GM18519 (cell line): ENCODE results near the gene SHISA9.
"Not testable (repeated sequence)": the region's sequence is repeated elsewhere in the genome, so short reads cannot be mapped to it uniquely, and the experiment has no call there.

Source experiments
- ATAC-seq: cut with Tn5 transposase; IDR thresholded peaks from one replicate; pipeline ENCODE4 v1.9.1; 2021; ENCODE audit warnings: mild to moderate bottlenecking, moderate library complexity; ENCODE audit not compliant: unreplicated experiment, low FRiP score

The SHISA9 gene

DNA sequence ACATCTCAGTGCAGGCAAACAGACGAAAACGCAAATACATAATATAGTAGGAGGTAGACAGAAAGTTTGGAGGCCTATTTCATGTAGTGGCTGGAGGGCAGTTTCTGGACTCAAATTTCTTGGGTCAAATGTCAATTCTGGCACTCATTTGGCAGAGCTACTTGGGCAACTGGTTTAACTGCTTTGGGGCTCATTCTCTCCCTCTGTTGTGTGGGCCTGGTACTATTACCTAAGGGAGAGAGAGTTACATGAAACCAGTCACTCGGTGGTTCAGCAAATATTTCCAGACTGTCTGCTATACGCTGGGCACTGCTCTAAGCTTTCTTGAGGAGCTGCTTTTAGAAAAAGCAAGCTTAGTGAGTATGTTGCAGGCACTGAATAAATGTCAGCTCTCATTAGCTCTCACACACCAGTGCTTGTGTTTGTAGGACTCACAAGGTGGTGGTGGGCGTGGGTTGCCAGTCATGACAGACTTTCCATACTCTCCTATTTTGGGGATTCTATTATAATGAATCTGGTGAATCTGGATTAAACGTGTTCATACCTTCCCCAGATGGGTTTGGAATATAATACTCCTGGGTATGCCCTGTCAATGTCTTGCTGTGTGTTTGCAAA lies 1.8 kb upstream of the SHISA9 start:
- ATAC-seq, result no peak

- no peak for ATAC-seq
Observed at GRCh38 chr16:12900156-12900555, 1.2 kb upstream of the SHISA9 start.

GRCh38 chr16:12900599-12901203 lies 697 bp upstream of the SHISA9 start:
- no peak for ATAC-seq

DNA sequence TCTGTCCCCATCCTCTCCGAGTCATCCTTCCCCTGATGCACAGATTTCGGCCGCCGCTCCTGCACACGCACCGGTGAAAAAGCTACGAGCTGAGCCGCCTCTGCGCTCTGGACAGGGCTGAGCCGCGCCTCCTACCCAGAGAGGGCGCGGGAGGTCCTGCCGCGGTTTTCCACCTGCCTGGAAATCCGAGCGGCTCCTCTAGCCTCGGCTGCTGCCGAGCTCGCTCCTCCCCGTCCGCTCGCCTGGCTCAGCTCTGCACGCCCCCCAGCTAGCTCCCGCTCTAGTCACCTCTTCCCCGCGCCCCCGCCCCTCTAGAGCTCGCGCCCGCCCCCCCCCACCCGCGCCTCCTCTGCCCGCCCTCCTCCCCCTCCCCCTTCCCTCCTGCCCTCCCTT lies 198 bp upstream of the SHISA9 start:
- ATAC-seq, result no peak

- ATAC-seq, result no peak
Observed at GRCh38 chr16:12902511-12903372, 1.3 kb downstream of the SHISA9 start.

- ATAC-seq, result no peak
Observed at GRCh38 chr16:12903407-12904328, 2.3 kb downstream of the SHISA9 start.

- ATAC-seq, result no peak
Observed at GRCh38 chr16:12904329-12904671, 2.9 kb downstream of the SHISA9 start.

GRCh38 chr16:12906271-12906670 lies 4.9 kb downstream of the SHISA9 start:
- no peak for ATAC-seq

GRCh38 chr16:12906765-12907516 lies 5.5 kb downstream of the SHISA9 start:
- ATAC-seq, result no peak

GRCh38 chr16:12907670-12908233 lies 6.4 kb downstream of the SHISA9 start:
- no peak for ATAC-seq

DNA sequence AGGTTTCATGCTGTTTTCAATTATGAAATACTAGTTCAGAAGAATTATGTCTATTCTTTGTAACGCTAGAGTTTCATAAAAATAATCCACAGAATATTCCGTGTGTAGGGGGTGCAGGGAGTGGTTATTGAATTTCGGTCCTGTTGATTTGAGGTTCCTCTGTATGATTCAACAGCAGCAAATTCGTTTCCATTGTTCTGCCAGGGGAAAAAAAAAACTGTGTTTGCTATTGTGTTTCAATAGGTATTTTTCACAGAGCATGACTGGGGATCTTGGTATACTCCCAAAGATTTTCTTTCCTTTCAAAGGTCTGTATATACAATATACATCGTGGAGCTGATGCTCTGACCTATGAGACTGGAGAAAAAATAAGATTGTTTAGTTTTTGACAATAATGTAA lies 15.8 kb downstream of the SHISA9 start:
- ATAC-seq, result no peak

GRCh38 chr16:12917653-12918052 lies 16.3 kb downstream of the SHISA9 start:
- no peak for ATAC-seq

DNA sequence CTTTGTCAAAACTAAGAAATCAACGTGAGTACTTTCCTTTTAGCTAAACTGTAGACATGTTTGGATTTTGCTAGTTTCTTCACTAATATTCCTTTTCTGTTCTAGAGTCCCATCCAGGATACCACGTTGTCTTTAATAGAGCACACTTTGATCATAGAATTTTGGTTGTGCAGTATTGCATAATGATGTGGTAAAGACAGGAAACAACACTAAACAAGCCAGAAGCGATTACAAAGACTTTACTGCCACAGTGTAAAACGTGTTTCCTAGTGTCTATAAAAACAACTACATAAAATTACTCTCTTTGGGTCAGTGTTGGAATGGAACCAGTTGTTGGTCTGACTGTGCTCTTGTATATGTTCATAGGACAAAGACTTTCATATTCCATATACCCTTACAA lies 19.3 kb downstream of the SHISA9 start:
- ATAC-seq, result no peak

DNA sequence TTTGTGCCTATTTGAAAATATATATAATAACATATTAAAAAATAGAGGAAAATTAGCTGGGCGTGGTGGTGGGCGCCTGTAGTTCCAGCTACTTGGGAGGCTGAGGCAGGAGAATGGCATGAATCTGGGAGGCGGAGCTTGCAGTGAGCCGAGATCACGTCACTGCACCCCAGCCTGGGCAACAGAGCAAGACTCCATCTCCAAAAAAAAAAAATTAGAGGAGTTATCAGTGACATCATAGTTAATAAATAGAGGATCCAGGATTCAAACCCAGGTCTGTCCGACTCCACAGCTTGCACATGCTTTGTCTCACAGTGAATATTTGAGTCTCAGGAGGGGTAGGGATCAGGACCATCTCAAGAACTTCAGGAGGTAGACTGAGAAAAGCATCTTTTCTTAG lies 22.2 kb downstream of the SHISA9 start:
- not testable (repeated sequence) for ATAC-seq

- no peak for ATAC-seq
Observed at GRCh38 chr16:12925026-12925800, 23.8 kb downstream of the SHISA9 start.

DNA sequence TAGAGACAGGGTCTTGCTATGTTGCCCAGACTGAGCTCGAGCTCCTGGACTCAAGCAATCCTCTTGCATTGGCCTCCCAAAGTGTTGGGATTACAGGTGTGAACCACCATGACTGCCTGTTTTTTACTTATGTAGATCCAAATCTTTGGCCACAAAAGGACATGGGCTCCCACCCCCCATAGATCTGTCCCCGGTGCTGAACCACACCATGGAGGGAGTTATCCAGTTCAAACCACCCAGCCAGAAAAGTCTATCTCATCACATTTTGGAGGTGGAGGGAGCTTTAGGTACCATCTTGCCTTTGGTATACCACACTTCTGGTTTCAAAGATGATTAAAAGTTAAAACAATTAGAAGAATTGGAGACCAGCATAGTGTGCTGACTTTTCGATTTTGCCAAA lies 26.2 kb downstream of the SHISA9 start:
- ATAC-seq, result no peak

- ATAC-seq, result no peak
Observed at GRCh38 chr16:12930881-12931280, 29.5 kb downstream of the SHISA9 start.

DNA sequence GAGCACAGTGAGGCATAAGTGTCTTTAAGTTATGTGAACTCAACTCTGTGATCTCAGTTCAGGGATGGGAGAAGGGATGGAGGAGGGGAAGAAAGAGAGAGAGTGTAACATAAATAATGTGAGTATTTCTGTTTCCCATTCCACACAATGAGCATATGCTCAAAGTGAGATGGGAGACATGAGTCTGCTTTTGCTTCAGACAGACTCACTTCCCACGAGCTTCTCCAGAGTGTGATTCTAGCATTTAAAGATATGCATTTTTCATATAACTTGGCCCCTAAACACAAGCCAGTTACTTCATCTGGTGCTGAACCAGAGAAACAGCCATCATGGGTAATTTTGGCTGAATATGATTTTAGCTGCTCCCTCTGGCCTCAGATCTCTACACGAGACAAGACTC lies 35.0 kb downstream of the SHISA9 start:
- no peak for ATAC-seq

GRCh38 chr16:12941896-12942295 lies 40.5 kb downstream of the SHISA9 start:
- no peak for ATAC-seq
